ENCODE data around the gene ZNF724. TPM values are rescaled to one million over a fixed set of nuclear protein-coding genes. Genes with fewer than 3 reads are reported as not detected.
"Not testable (repeated sequence)": the region's sequence is repeated elsewhere in the genome, so short reads cannot be mapped to it uniquely, and the experiment has no call there.

ZNF724 gene
- total RNA-seq, 1 donor from 2014 or later = 4.2 TPM

DNA sequence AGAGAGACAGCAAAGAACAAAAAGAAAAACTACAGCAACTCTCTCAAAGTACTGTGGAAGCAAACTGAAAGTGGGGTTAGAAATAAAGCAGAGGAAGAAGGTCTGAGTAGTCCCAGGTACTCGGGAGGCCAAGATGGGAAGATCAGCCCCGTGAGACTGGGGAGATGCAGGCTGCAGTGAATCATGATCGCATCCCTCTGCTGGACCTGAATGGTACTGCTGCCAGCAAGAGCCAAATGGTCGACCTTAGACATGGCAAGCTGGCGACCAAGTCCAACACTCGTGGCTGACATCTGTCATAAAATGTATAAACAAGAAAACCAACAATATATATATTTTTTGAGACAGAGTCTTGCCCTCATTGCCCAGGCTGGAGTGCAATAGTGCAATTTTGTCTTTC is 33.7 kb upstream of the ZNF724 start:
- peak in 2 of 3 experiments; percentile 23 to 44 for TF ChIP-seq CTCF (IDR thresholded peaks at IDR 0.05)
- no peak for TF ChIP-seq POLR2AphosphoS5 (IDR thresholded peaks at IDR 0.05; ENCODE audit: insufficient read depth in 1 of 2, low read depth in 1 of 2)
- TF ChIP-seq POLR2A (IDR thresholded peaks at IDR 0.05) = no peak
- intact Hi-C loops (cut with DNase I) = no loop called here
- H3K9me3 ChIP-seq = no peaks in the 10 kb centered on the region
- H3K27me3 ChIP-seq = no peaks in the 10 kb centered on the region
- H3K4me1 ChIP-seq = no peaks in the 10 kb centered on the region
- no peak overlapping the region for H3K4me3 ChIP-seq
- no peak overlapping the region for H3K27ac ChIP-seq
- no peaks in the 10 kb centered on the region for H3K36me3 ChIP-seq
- no peak for DNase-seq (ENCODE audit: extremely low spot score in 2 of 2)

- TF ChIP-seq POLR2A (IDR thresholded peaks at IDR 0.05) (no peak), CTCF (IDR thresholded peaks at IDR 0.05) (no peak), POLR2AphosphoS5 (IDR thresholded peaks at IDR 0.05; ENCODE audit: insufficient read depth in 1 of 2, low read depth in 1 of 2) (no peak)
- DNase-seq (ENCODE audit: extremely low spot score in 2 of 2) = no peak
- Histone ChIP-seq H3K4me1 (no peaks in the 10 kb centered on the region), H3K36me3 (no peaks in the 10 kb centered on the region), H3K4me3 (no peak overlapping the region), H3K27me3 (no peaks in the 10 kb centered on the region), H3K27ac (no peak overlapping the region), H3K9me3 (no peaks in the 10 kb centered on the region)
- intact Hi-C loops (cut with DNase I) = no loop called here
Observed at GRCh38 chr19:23281663-23282276, 31.6 kb upstream of the ZNF724 start.

- intact Hi-C loops (cut with DNase I); H3K27me3 ChIP-seq; H3K9me3 ChIP-seq; H3K36me3 ChIP-seq; DNase-seq (ENCODE audit: extremely low spot score in 2 of 2); H3K4me3 ChIP-seq; H3K4me1 ChIP-seq; H3K27ac ChIP-seq: not testable (repeated sequence)
Observed at GRCh38 chr19:23278118-23278517, 27.9 kb upstream of the ZNF724 start.

DNA sequence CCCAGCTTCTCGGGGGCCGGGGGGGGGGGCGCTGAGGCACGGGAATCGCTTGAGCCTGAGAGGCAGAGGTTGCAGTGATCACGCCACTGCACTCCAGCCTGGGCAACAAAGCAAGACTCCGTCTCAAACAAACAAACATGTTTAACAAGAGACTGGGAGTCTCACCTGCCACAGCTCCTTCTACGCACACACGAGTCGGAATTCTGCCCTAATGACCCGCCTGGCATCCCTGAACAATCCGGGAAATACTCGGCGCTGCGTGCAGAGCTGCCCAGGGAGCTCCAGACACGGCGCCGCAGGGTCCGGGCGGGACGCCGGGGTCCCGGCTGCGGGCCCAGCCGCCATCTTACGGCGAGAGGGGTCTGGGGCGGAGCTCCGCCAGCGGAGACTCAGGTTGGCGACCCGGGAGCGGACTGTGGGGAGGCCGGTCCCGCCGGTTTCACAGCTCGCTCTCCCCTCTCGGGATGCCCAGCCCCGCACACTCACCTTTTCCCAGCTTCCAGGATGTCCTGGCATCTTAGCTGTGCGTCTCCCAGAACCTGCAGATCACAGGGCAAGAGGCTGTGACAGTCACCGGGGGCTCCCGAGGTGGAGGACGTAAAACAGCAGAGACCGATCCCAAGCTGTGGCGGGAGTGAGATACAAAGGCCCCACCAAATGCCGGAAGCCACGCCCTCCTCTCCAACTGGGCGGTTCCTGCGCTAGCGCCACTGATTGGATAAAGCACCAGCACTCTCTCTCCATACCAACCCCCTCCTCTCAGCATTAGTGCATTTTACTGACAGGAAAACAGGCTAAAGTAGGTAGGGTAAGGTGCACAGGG is 23.6 kb upstream of the ZNF724 start:
- peak overlapping the region; percentile 86 for H3K27ac ChIP-seq
- no peaks in the 10 kb centered on the region for H3K9me3 ChIP-seq
- no peaks in the 10 kb centered on the region for H3K27me3 ChIP-seq
- peaks cover 22% of the 10 kb centered on the region for H3K4me1 ChIP-seq
- TF ChIP-seq POLR2AphosphoS5 (IDR thresholded peaks at IDR 0.05; ENCODE audit: insufficient read depth in 1 of 2, low read depth in 1 of 2) (peak; percentile 86 to 95), CTCF (IDR thresholded peaks at IDR 0.05) (no peak), POLR2A (IDR thresholded peaks at IDR 0.05) (peak in 1 of 2 donors; percentile 76)
- H3K4me3 ChIP-seq = peak overlapping the region; percentile 84 to 97
- peaks cover 0 to 8% of the 10 kb centered on the region in 2 donors for H3K36me3 ChIP-seq
- peak in 1 of 2 donors; percentile 96 for DNase-seq (ENCODE audit: extremely low spot score in 2 of 2)
- intact Hi-C loops (cut with DNase I) = no loop called here

DNA sequence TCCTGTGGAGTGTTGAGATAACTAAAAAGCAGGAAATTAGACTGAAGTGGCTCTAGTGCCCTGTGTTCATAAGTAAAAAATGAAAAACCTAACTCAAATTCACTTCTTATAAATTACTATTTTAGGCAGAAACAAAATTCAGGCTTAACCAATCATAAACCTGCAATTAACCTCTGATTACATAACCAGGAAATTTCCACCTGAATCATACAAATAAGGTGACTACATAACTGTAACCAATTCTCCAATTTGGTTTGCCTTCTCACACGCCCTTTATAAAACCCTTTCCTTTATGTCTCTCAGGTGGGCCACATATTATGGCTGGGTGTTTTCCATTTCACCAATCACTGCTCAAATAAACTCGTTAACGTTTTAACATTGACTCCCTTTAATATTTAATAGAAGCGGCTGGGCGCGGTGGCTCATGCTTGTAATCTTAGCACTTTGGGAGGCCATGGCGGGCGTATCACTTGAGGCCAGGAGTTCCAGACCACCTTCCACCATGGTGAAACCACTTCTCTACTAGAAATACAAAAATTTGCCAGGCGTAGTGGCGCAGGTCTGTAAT is 22.9 kb upstream of the ZNF724 start:
- no peak for DNase-seq (ENCODE audit: extremely low spot score in 2 of 2)
- H3K4me3 ChIP-seq = peak overlapping the region; percentile 84 to 97
- peaks cover 22% of the 10 kb centered on the region for H3K4me1 ChIP-seq
- peaks cover 0 to 8% of the 10 kb centered on the region in 2 donors for H3K36me3 ChIP-seq
- H3K27ac ChIP-seq = peak overlapping the region; percentile 86
- TF ChIP-seq POLR2A (IDR thresholded peaks at IDR 0.05) = no peak
- TF ChIP-seq POLR2AphosphoS5 (IDR thresholded peaks at IDR 0.05; ENCODE audit: insufficient read depth in 1 of 2, low read depth in 1 of 2) = no peak
- no peak for TF ChIP-seq CTCF (IDR thresholded peaks at IDR 0.05)
- no peaks in the 10 kb centered on the region for H3K9me3 ChIP-seq
- intact Hi-C loops (cut with DNase I) = no loop called here
- no peaks in the 10 kb centered on the region for H3K27me3 ChIP-seq
